OCI-M2 (cell line): Measurements from ENCODE around the gene PIGS.

Experiments
- DNase-seq: peaks from one replicate; lab custom pipeline; 2025; ENCODE audit not compliant: unreplicated experiment; lab: John Stamatoyannopoulos, UW

Gene PIGS

DNA sequence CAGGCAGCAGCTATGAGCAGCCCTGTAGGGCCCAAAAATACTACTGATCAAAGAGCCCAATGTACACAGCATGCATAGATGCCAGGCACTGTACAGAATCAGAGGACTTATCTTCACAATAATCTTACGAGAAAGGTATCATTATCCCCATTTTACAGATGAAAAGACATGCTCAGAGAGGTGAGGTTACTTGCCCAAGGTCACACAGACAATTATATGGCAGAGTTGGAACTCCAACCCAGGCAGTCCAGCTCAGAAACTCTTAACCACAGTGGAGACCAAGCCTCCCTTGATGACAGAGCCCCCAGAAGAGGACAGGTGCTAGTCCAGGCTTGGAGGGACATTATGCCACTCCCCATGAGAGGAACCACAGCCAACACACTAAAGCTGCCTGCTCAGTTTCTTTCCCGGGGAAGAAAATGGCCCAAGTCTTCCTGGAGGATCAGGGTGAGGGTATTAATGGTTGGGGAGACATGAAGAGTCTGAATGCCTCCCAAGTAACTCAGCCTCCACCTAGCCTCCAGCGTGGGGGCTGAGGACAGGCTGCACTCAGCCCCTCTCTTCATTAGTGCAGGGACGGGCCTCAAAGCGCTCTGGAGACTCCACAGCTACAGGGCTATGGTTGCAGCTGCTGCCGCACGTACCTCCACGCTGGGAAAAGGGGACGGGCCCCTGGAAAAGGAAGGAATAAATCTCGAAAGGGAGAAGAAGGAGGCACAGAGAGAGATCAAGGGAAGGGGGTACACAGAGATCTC lies 19.7 kb downstream of the PIGS start:
- no peak for DNase-seq

- DNase-seq: no peak
Observed at GRCh38 chr17:28550858-28551257, 20.5 kb downstream of the PIGS start.

- no peak for DNase-seq
Observed at GRCh38 chr17:28549236-28550132, 21.8 kb downstream of the PIGS start.

- DNase-seq: no peak
Observed at GRCh38 chr17:28548417-28549130, 22.8 kb downstream of the PIGS start.

DNA sequence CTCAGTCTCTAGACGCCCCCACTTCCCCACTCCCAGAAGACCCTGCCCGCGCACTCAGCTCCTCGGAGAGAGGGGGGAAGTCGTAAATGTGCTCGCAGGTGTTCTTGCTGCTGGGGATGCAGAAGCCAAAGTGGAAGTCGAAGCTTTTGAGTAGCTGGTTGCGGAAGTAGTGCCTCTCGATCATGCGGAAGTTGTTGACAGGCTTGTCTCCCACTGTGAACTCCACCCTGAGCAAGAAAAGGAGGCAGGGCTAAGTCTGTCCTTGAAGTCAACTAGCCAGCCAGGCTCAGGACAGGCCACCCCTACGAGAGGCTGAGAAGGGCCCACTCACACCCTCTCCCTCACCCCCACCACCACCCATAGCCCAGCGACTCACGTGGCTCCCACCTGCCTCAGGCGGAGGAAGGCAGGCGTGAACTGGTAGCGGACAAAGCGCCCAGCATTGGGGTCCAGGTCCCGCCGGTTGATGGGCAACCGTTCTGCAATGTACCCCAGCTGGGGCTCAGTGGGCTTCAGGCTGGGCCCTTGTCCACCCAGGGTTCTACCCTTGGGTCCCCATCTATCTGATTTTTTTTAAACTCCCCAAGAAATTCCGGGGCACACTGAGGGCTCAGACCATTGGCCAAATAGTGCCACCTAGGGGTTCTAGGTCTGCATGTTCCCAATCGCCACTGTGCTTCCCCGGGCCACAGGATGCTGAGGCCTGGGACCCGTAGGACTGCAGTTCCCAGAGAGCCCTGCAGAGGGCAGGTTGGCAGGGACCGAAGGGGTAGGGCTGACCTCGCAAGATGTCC lies 23.5 kb downstream of the PIGS start:
- DNase-seq: no peak

GRCh38 chr17:28547096-28547622 lies 24.2 kb downstream of the PIGS start:
- no peak for DNase-seq

GRCh38 chr17:28545787-28546415 lies 25.4 kb downstream of the PIGS start:
- DNase-seq: no peak

GRCh38 chr17:28545141-28545503 lies 26.2 kb downstream of the PIGS start:
- no peak for DNase-seq

GRCh38 chr17:28544402-28545140 lies 26.8 kb downstream of the PIGS start:
- no peak for DNase-seq

- DNase-seq: no peak
Observed at GRCh38 chr17:28541439-28541838, 29.9 kb downstream of the PIGS start.

GRCh38 chr17:28540231-28540630 lies 31.1 kb downstream of the PIGS start:
- no peak for DNase-seq

DNA sequence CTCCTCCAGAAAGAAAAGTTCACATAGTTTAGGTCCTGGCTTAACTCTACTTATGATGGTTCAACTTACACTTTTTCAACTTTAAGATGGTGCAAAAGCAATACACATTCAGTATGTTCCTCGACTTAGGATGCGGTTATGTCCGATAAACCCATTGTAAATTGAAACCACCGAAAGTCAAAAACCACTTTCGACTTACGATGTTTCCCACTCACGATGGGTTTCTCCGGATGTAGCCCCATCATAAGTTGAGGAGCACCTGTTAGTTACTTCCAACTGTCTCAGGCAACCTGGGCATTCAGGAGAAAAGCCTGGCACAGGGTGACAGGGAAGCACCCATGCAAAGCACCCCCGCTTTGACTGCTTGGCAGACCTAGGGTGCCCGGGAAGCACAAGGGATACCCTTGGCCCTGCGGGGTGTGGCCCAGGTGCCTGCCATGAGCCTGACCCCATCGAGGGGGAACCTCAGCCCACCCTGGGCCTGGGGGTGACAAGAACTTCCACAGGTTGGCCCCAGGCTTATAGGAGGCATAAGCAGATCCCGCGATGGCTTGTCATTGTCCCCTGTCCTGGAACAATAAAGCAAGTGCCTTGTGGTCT lies 32.9 kb downstream of the PIGS start:
- no peak for DNase-seq

DNA sequence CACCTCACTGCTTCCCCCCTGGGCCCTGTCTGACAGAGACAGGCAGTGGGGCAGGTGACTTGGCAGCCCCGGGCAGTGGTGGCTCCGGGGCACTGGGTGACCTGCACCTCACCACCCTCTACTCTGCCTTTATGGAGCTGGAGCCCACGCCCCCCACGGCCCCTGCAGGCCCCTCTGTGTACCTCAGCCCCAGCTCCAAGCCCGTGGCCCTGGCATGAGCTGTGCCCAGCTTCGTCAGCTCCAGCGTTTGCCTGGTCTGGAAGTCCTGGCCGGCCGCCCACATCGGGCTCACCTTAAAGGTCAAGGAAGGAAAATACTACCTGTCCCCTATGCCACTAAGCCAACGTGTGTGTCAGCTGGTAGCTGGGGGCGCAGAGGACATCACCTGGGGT lies 34.1 kb downstream of the PIGS start:
- no peak for DNase-seq

DNA sequence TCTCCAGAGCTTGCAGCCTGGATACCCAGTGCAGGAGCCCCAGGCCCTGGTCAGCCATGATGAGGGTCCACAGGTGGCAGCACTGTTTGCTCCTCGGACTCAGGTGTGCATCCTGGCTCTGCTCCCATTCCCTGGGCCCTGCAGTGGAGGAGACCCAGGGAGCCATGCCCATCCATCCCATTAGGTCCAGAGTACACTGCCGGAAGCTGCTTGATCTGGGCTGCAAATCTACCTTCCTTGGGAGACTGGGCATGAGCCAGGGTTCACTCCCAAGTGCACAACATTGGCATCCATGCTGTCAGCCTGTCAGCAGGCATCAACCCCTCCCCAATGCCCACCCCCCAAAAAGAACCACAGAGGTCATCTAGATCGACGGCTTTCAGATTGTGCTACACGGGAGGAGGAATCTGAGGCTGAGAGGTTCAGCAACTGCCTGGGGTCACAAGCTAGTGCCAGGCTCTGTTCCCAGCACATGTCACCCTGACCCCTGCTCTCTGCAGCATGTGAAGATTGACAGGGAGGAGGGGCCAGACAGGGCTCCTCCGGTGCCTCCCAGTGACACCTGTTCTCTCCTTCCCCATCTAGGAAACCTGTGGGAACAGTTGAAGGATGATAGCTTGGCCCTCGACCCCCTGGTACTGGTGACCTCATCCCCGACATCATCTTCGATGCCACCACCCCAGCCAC lies 34.6 kb downstream of the PIGS start:
- no peak for DNase-seq

- no peak for DNase-seq
Observed at GRCh38 chr17:28534740-28535375, 36.5 kb downstream of the PIGS start.

DNA sequence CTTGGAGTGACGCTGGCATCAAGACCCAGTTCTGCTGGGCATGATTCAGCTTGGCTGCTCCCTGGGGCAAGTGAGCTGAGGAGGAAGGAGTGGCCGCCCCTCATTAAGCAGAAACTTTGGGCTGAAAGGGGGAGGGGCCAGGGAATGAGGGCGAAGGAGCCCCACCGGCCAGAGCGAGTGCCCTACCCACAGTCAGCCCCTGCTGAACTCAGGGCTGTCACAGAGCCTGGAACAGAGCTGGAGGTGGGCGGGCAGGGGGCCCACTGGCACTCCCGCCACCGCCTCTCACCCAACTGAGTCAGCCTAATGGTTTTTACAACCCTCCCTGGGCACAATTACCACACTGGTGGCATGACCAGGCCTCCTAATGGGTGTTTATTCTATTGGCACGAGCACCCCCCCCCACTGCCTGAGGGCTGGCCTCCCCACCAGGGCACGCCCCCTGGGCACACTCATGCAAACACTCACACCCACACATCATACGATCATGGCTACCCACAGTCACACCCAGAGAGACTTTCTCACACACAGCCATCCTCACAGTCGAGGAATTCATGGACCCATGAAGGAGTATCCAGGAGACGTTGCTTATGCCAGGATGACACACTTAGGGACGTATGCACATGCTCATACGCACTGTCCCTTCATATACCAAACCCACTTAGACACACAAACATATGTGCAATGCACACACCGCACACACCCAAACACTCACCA lies 38.1 kb downstream of the PIGS start:
- no peak for DNase-seq
